GM23338 (cell line): ENCODE data around the gene BMF. TPM values are rescaled to one million over a fixed set of nuclear protein-coding genes. Genes with fewer than 3 reads are reported as not detected.
A peak's percentile ranks its signal among the peaks of the same experiment; 100 is the strongest.

Experiments used
- ATAC-seq: fragments of 200-7000 bp; cut with Tn5 transposase; 3 replicates; pipeline ENCODE4 v1.9.1; 2020
- DNase-seq: peaks from one replicate; pipeline ENCODE4 v3.0.0-alpha.2; 2015; ENCODE audit warnings: low spot score
- H2AFZ ChIP-seq: fragments of 200-600 bp; sonication (generic); 2 replicates; pipeline ENCODE4 v1.8.0; 2016; ENCODE audit warnings: antibody characterized with exemption, mild to moderate bottlenecking, moderate library complexity
- H3F3A ChIP-seq: fragments of 200-600 bp; sonication (generic); replicated peaks from 2 replicates; pipeline ENCODE4 v1.8.0; 2017; ENCODE audit warnings: antibody characterized with exemption, mixed run types, low read depth
- H3K27ac ChIP-seq: fragments of 200-600 bp; sonication (generic); 2 replicates; pipeline ENCODE4 v1.6.1; 2016; ENCODE audit warnings: low read depth
- H3K27me3 ChIP-seq: fragments of 200-600 bp; sonication (generic); 2 replicates; pipeline ENCODE4 v1.8.0; 2016; ENCODE audit warnings: mild to moderate bottlenecking, mixed run types, moderate library complexity; ENCODE audit not compliant: insufficient read depth
- H3K36me3 ChIP-seq: fragments of 200-600 bp; sonication (generic); 2 replicates; pipeline ENCODE4 v1.8.0; 2016; ENCODE audit warnings: mild to moderate bottlenecking; ENCODE audit not compliant: insufficient read depth
- H3K4me1 ChIP-seq: fragments of 200-600 bp; sonication (generic); 2 replicates; pipeline ENCODE4 v1.8.0; 2016; ENCODE audit warnings: mild to moderate bottlenecking, moderate library complexity; ENCODE audit not compliant: insufficient read depth
- H3K4me2 ChIP-seq: fragments of 200-600 bp; sonication (generic); 2 replicates; pipeline ENCODE4 v1.7.1; 2017; ENCODE audit warnings: mixed run types
- H3K4me3 ChIP-seq: fragments of 200-600 bp; sonication (generic); 2 replicates; pipeline ENCODE4 v1.6.1; 2016; ENCODE audit warnings: mixed run types
- H3K79me2 ChIP-seq: fragments of 200-600 bp; sonication (generic); replicated peaks from 2 replicates; pipeline ENCODE4 v1.8.0; 2017; ENCODE audit warnings: mild to moderate bottlenecking; ENCODE audit not compliant: insufficient read depth
- H3K9me2 ChIP-seq: fragments of 200-600 bp; sonication (generic); 2 replicates; pipeline ENCODE4 v1.8.0; 2017; ENCODE audit not compliant: insufficient read depth
- H4K20me1 ChIP-seq: fragments of 200-600 bp; sonication (generic); replicated peaks from 2 replicates; pipeline ENCODE4 v1.8.0; 2017; ENCODE audit warnings: mild to moderate bottlenecking; ENCODE audit not compliant: insufficient read depth
- H3K27ac Mint-ChIP-seq: 2 replicates; pipeline ENCODE4 v1.8.0; 2020; ENCODE audit warnings: inconsistent platforms, mild to moderate bottlenecking, moderate library complexity, mixed read lengths
- H3K27me3 Mint-ChIP-seq: 3 replicates; pipeline ENCODE4 v1.8.0; 2022; ENCODE audit warnings: low read depth, mild to moderate bottlenecking, moderate library complexity, mixed read lengths, inconsistent platforms; ENCODE audit not compliant: insufficient read depth, poor library complexity
- H3K36me3 Mint-ChIP-seq: 3 replicates; pipeline ENCODE4 v1.8.0; 2021; ENCODE audit warnings: low read depth, mild to moderate bottlenecking, inconsistent platforms, moderate library complexity, mixed read lengths
- H3K4me1 Mint-ChIP-seq: 3 replicates; pipeline ENCODE4 v1.8.0; 2020; ENCODE audit warnings: mild to moderate bottlenecking, inconsistent platforms, mixed read lengths
- H3K4me3 Mint-ChIP-seq: 3 replicates; pipeline ENCODE4 v1.8.0; 2021; ENCODE audit warnings: moderate library complexity, mild to moderate bottlenecking, inconsistent platforms, mixed read lengths
- H3K9me3 Mint-ChIP-seq: 3 replicates; pipeline ENCODE4 v1.8.0; 2020; ENCODE audit warnings: moderate library complexity, mild to moderate bottlenecking, inconsistent platforms, mixed read lengths
- CREB1 ChIP-seq: fragments of 250-450 bp; sonication (Bioruptor Pico); IDR thresholded peaks from 2 replicates; pipeline ENCODE4 v1.5.0; 2020; ENCODE audit warnings: low read depth, mild to moderate bottlenecking, moderate library complexity
- EZH2phosphoT487 ChIP-seq: fragments of 200-600 bp; sonication (generic); IDR thresholded peaks from one replicate; pipeline ENCODE4 v1.8.1; 2018; ENCODE audit warnings: antibody characterized with exemption; ENCODE audit not compliant: unreplicated experiment
- JUNB ChIP-seq: IDR thresholded peaks from one replicate; pipeline ENCODE4 v1.6.1; 2016; ENCODE audit warnings: antibody characterized with exemption; ENCODE audit not compliant: unreplicated experiment
- POLR2AphosphoS5 ChIP-seq: IDR thresholded peaks from 2 replicates; pipeline ENCODE4 v1.6.1; 2016; ENCODE audit warnings: antibody characterized with exemption, low read depth
- STAT1 ChIP-seq: IDR thresholded peaks from one replicate; pipeline ENCODE4 v1.6.1; 2016; ENCODE audit warnings: antibody characterized with exemption; ENCODE audit not compliant: unreplicated experiment
- ZNF331 ChIP-seq: fragments of 250-450 bp; sonication (Bioruptor Pico); IDR thresholded peaks from 2 replicates; pipeline ENCODE4 v1.5.0; 2020; ENCODE audit warnings: low read depth, mild to moderate bottlenecking, moderate library complexity
- polyA plus RNA-seq: library from polyadenylated mRNA; unstranded; fragments of >200 nt; fragmentation: Nextera tagmentation; extraction: Ambion mirVana; gene quantifications from 2 replicates; pipeline ENCODE4 v1.2.1, GENCODE V29; 2016
- total RNA-seq: library from RNA; depleted of rRNA; stranded (reverse); fragments of >200 nt; shearing (Covaris generic); gene quantifications from 2 replicates; pipeline ENCODE4 v1.2.3, GENCODE V29; 2014
- TF ChIP-seq, protein P1 (sequence below): fragments of 250-450 bp; sonication (Bioruptor Pico); IDR thresholded peaks from 2 replicates; pipeline ENCODE4 v1.5.0; 2020; ENCODE audit warnings: mild to moderate bottlenecking, moderate library complexity
- TF ChIP-seq, protein P2 (sequence below): IDR thresholded peaks from one replicate; pipeline ENCODE4 v1.6.1; 2018; ENCODE audit warnings: antibody characterized with exemption; ENCODE audit not compliant: unreplicated experiment
- TF ChIP-seq, protein P3 (sequence below), 2 experiments: fragments of 200-600 bp in 1 of 2; sonication (generic) in 1 of 2; conservative IDR thresholded peaks; 2 replicates each; pipeline versions ENCODE4 v1.5.1 to v1.6.1; 2016 to 2017; ENCODE audit warnings: antibody characterized with exemption in 2 of 2, low read depth in 2 of 2, mild to moderate bottlenecking in 2 of 2, moderate library complexity in 1 of 2
- TF ChIP-seq, protein P4 (sequence below): IDR thresholded peaks from 2 replicates; pipeline ENCODE4 v1.6.1; 2016; ENCODE audit warnings: antibody characterized with exemption

The BMF gene
- total and polyA plus RNA-seq, 2 experiments from 2014 or later, result 2.0 to 20.3 TPM

DNA sequence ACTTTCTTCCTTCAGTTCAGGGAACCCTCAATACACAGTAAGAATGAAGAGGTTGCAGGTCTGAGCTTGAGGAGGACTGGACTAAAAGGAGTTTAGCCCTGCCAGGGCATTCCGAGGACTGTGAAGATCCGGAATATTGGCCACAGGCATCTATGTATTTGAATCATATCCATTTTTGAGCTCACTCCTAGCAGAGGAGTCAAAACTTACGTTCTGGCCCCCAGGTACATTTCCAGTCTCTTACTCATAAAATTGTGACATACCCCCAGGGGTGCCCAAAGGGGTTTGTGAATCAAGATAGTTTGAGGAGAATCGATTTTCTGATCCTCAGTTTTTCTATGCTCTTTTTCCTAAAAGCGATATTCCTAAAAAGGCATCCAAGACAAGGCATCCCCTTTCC lies 42.1 kb downstream of the BMF start:
- H3K9me3 Mint-ChIP-seq, result no peaks in the 10 kb centered on the region
- Histone ChIP-seq H3K9me2 (no peaks in the 10 kb centered on the region), H2AFZ (no peak overlapping the region), H3K4me2 (no peak overlapping the region), H3K27me3 (no peaks in the 10 kb centered on the region), H3K79me2 (no peaks in the 10 kb centered on the region), H3F3A (0 out of 2 replicates have a peak, but pooled peaks cover 6% of the 10 kb centered on the region), H3K27ac (0 out of 2 replicates have a peak overlapping the region, but pooled peaks have one; percentile 39), H3K36me3 (no peaks in the 10 kb centered on the region), H3K4me3 (no peak overlapping the region), H3K4me1 (peaks cover 11% of the 10 kb centered on the region), H4K20me1 (no peaks in the 10 kb centered on the region)
- peaks cover 2% of the 10 kb centered on the region for H3K27me3 Mint-ChIP-seq
- DNase-seq, result no peak
- H3K4me1 Mint-ChIP-seq, result peaks cover 29% of the 10 kb centered on the region
- H3K36me3 Mint-ChIP-seq, result no peaks in the 10 kb centered on the region; the same call in 2 of the 3 replicates
- no peak overlapping the region for H3K4me3 Mint-ChIP-seq
- no peak for ATAC-seq
- H3K27ac Mint-ChIP-seq, result no peak overlapping the region
- no peak for TF ChIP-seq STAT1
- TF ChIP-seq EZH2phosphoT487, result no peak
- TF ChIP-seq ZNF331 (CRISPR knock-in tag), result no peak
- no peak for TF ChIP-seq JUNB
- TF ChIP-seq, protein P1, sequence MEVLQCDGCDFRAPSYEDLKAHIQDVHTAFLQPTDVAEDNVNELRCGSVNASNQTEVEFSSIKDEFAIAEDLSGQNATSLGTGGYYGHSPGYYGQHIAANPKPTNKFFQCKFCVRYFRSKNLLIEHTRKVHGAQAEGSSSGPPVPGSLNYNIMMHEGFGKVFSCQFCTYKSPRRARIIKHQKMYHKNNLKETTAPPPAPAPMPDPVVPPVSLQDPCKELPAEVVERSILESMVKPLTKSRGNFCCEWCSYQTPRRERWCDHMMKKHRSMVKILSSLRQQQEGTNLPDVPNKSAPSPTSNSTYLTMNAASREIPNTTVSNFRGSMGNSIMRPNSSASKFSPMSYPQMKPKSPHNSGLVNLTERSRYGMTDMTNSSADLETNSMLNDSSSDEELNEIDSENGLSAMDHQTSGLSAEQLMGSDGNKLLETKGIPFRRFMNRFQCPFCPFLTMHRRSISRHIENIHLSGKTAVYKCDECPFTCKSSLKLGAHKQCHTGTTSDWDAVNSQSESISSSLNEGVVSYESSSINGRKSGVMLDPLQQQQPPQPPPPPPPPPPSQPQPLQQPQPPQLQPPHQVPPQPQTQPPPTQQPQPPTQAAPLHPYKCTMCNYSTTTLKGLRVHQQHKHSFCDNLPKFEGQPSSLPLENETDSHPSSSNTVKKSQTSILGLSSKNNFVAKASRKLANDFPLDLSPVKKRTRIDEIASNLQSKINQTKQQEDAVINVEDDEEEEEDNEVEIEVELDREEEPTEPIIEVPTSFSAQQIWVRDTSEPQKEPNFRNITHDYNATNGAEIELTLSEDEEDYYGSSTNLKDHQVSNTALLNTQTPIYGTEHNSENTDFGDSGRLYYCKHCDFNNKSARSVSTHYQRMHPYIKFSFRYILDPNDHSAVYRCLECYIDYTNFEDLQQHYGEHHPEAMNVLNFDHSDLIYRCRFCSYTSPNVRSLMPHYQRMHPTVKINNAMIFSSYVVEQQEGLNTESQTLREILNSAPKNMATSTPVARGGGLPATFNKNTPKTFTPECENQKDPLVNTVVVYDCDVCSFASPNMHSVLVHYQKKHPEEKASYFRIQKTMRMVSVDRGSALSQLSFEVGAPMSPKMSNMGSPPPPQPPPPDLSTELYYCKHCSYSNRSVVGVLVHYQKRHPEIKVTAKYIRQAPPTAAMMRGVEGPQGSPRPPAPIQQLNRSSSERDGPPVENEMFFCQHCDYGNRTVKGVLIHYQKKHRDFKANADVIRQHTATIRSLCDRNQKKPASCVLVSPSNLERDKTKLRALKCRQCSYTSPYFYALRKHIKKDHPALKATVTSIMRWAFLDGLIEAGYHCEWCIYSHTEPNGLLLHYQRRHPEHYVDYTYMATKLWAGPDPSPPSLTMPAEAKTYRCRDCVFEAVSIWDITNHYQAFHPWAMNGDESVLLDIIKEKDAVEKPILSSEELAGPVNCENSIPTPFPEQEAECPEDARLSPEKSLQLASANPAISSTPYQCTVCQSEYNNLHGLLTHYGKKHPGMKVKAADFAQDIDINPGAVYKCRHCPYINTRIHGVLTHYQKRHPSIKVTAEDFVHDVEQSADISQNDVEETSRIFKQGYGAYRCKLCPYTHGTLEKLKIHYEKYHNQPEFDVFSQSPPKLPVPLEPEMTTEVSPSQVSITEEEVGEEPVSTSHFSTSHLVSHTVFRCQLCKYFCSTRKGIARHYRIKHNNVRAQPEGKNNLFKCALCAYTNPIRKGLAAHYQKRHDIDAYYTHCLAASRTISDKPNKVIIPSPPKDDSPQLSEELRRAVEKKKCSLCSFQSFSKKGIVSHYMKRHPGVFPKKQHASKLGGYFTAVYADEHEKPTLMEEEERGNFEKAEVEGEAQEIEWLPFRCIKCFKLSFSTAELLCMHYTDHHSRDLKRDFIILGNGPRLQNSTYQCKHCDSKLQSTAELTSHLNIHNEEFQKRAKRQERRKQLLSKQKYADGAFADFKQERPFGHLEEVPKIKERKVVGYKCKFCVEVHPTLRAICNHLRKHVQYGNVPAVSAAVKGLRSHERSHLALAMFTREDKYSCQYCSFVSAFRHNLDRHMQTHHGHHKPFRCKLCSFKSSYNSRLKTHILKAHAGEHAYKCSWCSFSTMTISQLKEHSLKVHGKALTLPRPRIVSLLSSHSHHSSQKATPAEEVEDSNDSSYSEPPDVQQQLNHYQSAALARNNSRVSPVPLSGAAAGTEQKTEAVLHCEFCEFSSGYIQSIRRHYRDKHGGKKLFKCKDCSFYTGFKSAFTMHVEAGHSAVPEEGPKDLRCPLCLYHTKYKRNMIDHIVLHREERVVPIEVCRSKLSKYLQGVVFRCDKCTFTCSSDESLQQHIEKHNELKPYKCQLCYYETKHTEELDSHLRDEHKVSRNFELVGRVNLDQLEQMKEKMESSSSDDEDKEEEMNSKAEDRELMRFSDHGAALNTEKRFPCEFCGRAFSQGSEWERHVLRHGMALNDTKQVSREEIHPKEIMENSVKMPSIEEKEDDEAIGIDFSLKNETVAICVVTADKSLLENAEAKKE (CRISPR knock-in tag), result no peak
- TF ChIP-seq, protein P2, sequence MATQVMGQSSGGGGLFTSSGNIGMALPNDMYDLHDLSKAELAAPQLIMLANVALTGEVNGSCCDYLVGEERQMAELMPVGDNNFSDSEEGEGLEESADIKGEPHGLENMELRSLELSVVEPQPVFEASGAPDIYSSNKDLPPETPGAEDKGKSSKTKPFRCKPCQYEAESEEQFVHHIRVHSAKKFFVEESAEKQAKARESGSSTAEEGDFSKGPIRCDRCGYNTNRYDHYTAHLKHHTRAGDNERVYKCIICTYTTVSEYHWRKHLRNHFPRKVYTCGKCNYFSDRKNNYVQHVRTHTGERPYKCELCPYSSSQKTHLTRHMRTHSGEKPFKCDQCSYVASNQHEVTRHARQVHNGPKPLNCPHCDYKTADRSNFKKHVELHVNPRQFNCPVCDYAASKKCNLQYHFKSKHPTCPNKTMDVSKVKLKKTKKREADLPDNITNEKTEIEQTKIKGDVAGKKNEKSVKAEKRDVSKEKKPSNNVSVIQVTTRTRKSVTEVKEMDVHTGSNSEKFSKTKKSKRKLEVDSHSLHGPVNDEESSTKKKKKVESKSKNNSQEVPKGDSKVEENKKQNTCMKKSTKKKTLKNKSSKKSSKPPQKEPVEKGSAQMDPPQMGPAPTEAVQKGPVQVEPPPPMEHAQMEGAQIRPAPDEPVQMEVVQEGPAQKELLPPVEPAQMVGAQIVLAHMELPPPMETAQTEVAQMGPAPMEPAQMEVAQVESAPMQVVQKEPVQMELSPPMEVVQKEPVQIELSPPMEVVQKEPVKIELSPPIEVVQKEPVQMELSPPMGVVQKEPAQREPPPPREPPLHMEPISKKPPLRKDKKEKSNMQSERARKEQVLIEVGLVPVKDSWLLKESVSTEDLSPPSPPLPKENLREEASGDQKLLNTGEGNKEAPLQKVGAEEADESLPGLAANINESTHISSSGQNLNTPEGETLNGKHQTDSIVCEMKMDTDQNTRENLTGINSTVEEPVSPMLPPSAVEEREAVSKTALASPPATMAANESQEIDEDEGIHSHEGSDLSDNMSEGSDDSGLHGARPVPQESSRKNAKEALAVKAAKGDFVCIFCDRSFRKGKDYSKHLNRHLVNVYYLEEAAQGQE, result no peak
- no peak for TF ChIP-seq POLR2AphosphoS5
- TF ChIP-seq, protein P3, sequence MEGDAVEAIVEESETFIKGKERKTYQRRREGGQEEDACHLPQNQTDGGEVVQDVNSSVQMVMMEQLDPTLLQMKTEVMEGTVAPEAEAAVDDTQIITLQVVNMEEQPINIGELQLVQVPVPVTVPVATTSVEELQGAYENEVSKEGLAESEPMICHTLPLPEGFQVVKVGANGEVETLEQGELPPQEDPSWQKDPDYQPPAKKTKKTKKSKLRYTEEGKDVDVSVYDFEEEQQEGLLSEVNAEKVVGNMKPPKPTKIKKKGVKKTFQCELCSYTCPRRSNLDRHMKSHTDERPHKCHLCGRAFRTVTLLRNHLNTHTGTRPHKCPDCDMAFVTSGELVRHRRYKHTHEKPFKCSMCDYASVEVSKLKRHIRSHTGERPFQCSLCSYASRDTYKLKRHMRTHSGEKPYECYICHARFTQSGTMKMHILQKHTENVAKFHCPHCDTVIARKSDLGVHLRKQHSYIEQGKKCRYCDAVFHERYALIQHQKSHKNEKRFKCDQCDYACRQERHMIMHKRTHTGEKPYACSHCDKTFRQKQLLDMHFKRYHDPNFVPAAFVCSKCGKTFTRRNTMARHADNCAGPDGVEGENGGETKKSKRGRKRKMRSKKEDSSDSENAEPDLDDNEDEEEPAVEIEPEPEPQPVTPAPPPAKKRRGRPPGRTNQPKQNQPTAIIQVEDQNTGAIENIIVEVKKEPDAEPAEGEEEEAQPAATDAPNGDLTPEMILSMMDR (conservative IDR thresholded peaks at IDR 0.05; ENCODE audit: low read depth in 2 of 2), result no peak
- TF ChIP-seq, protein P4, sequence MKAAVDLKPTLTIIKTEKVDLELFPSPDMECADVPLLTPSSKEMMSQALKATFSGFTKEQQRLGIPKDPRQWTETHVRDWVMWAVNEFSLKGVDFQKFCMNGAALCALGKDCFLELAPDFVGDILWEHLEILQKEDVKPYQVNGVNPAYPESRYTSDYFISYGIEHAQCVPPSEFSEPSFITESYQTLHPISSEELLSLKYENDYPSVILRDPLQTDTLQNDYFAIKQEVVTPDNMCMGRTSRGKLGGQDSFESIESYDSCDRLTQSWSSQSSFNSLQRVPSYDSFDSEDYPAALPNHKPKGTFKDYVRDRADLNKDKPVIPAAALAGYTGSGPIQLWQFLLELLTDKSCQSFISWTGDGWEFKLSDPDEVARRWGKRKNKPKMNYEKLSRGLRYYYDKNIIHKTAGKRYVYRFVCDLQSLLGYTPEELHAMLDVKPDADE, result no peak
- TF ChIP-seq CREB1 (CRISPR knock-in tag), result no peak
